ENCODE data around the gene FYCO1. TPM values are rescaled to one million over a fixed set of nuclear protein-coding genes. Genes with fewer than 3 reads are reported as not detected.

FYCO1 gene
- polyA plus RNA-seq, 5 donors = 18.2 to 21.5 (median 19.6) TPM

GRCh38 chr3:45917146-45917898, 78.3 kb downstream of the FYCO1 start:
- DNase-seq = no peak

- DNase-seq = no peak
Observed at GRCh38 chr3:45915518-45916231, 79.9 kb downstream of the FYCO1 start.

- DNase-seq = no peak
Observed at GRCh38 chr3:45915059-45915439, 80.6 kb downstream of the FYCO1 start.

- DNase-seq = no peak
Observed at GRCh38 chr3:45914362-45915058, 81.1 kb downstream of the FYCO1 start.

- DNase-seq = no peak
Observed at GRCh38 chr3:45912435-45912834, 83.2 kb downstream of the FYCO1 start.

GRCh38 chr3:45911511-45912226, 84.0 kb downstream of the FYCO1 start:
- no peak for DNase-seq

- DNase-seq = no peak
Observed at GRCh38 chr3:45910892-45911291, 84.7 kb downstream of the FYCO1 start.

- no peak for DNase-seq
Observed at GRCh38 chr3:45909542-45909941, 86.1 kb downstream of the FYCO1 start.

- DNase-seq = no peak
Observed at GRCh38 chr3:45908761-45909160, 86.9 kb downstream of the FYCO1 start.

GRCh38 chr3:45907769-45908705, 87.6 kb downstream of the FYCO1 start:
- DNase-seq = no peak

- no peak for DNase-seq
Observed at GRCh38 chr3:45906681-45907407, 88.8 kb downstream of the FYCO1 start.

GRCh38 chr3:45905755-45906154, 89.9 kb downstream of the FYCO1 start:
- no peak for DNase-seq

- DNase-seq = no peak
Observed at GRCh38 chr3:45904931-45905330, 90.7 kb downstream of the FYCO1 start.

GRCh38 chr3:45896956-45897355, 98.7 kb downstream of the FYCO1 start:
- no peak for DNase-seq

GRCh38 chr3:45895686-45896468, 99.7 kb downstream of the FYCO1 start:
- no peak for DNase-seq

- no peak for DNase-seq
Observed at GRCh38 chr3:45894015-45894414, 101.6 kb downstream of the FYCO1 start.

- no peak for DNase-seq
Observed at GRCh38 chr3:45892161-45892560, 103.5 kb downstream of the FYCO1 start.

GRCh38 chr3:45890405-45890804, 105.2 kb downstream of the FYCO1 start:
- DNase-seq = peak in 1 of 2 donors; percentile 13

- DNase-seq = no peak
Observed at GRCh38 chr3:45889337-45889736, 106.3 kb downstream of the FYCO1 start.

All from right lung (tissue), 5 donors.